NOMO-1 (cell line): ENCODE results near the gene TAB2.

ENCODE experiments used
- DNase-seq, 2 experiments: peaks; one replicate each; lab custom pipeline; 2025; ENCODE audit not compliant: unreplicated experiment in 2 of 2; lab: John Stamatoyannopoulos, UW

Gene TAB2

GRCh38 chr6:149365197-149365596 lies 47.7 kb downstream of the TAB2 start:
- no peak for DNase-seq

GRCh38 chr6:149366267-149366921 lies 48.9 kb downstream of the TAB2 start:
- no peak for DNase-seq

- DNase-seq: no peak
Measured at GRCh38 chr6:149368065-149368464, 50.6 kb downstream of the TAB2 start.

GRCh38 chr6:149371154-149371553 lies 53.6 kb downstream of the TAB2 start:
- no peak for DNase-seq

- no peak for DNase-seq
Measured at GRCh38 chr6:149372062-149372461, 54.5 kb downstream of the TAB2 start.

GRCh38 chr6:149373511-149373910 lies 56.0 kb downstream of the TAB2 start:
- DNase-seq: peak in 1 of 2 experiments; percentile 55

- no peak for DNase-seq
Measured at GRCh38 chr6:149379977-149380376, 62.5 kb downstream of the TAB2 start.

GRCh38 chr6:149380523-149380922 lies 63.0 kb downstream of the TAB2 start:
- no peak for DNase-seq

- no peak for DNase-seq
Measured at GRCh38 chr6:149383371-149383770, 65.9 kb downstream of the TAB2 start.

- no peak for DNase-seq
Measured at GRCh38 chr6:149384464-149384863, 67.0 kb downstream of the TAB2 start.

GRCh38 chr6:149385998-149386646 lies 68.6 kb downstream of the TAB2 start:
- DNase-seq: no peak

GRCh38 chr6:149387779-149388512 lies 70.4 kb downstream of the TAB2 start:
- DNase-seq: no peak

GRCh38 chr6:149389509-149390297 lies 72.2 kb downstream of the TAB2 start:
- DNase-seq: no peak

GRCh38 chr6:149392093-149392492 lies 74.6 kb downstream of the TAB2 start:
- DNase-seq: no peak

GRCh38 chr6:149392535-149392934 lies 75.0 kb downstream of the TAB2 start:
- DNase-seq: no peak

- DNase-seq: no peak
Measured at GRCh38 chr6:149393002-149393679, 75.6 kb downstream of the TAB2 start.

- no peak for DNase-seq
Measured at GRCh38 chr6:149395185-149395584, 77.7 kb downstream of the TAB2 start.

GRCh38 chr6:149397384-149397783 lies 79.9 kb downstream of the TAB2 start:
- no peak for DNase-seq

- DNase-seq: no peak
Measured at GRCh38 chr6:149400050-149400449, 82.5 kb downstream of the TAB2 start, which contains the start of gene SUMO4. TSS of gene SUMO4 (plus strand) at chr6:149400262. CDS start at chr6:149400392, 130 bp downstream.

- no peak for DNase-seq
Measured at GRCh38 chr6:149403534-149403933, 86.0 kb downstream of the TAB2 start.
